HepG2 (cell line): ENCODE measurements around the gene CACNB4. TPM values are rescaled to one million over a fixed set of nuclear protein-coding genes. Genes with fewer than 3 reads are reported as not detected.

Source experiments
- ATAC-seq: fragments of 200-7000 bp; cut with Tn5 transposase; 3 replicates; pipeline ENCODE4 v1.9.1; 2020; ENCODE audit warnings: mild to moderate bottlenecking, moderate library complexity
- BruUV-seq: library from RNA; stranded (reverse); fragments of 400-500 nt; replicated peaks from 2 replicates; lab custom pipeline; 2021; lab: Mats Ljungman, UMichigan
- CTCF ChIA-PET: fragments of 300-600 bp; formaldehyde crosslinking; extraction: SDS; loops from one replicate; lab custom pipeline; 2021; ENCODE audit warnings: low total read pairs, inconsistent platforms, low intra/inter-chr PET ratio; lab: Yijun Ruan, JAX
- POLR2A ChIA-PET: fragments of 350-600 bp; sonication (Branson Sonifier 250); formaldehyde crosslinking; loops from one replicate; lab custom pipeline; 2020; ENCODE audit warnings: antibody characterized with exemption, inconsistent platforms; lab: Yijun Ruan, JAX
- DNase-seq: peaks from one replicate; pipeline ENCODE4 v3.0.0-alpha.2; 2015; ENCODE audit warnings: low spot score
- FAIRE-seq: peaks from 3 replicates; lab custom pipeline; 2011; peaks lifted over from hg19 to GRCh38; lab: Jason Lieb, UNC
- H2AFZ ChIP-seq: one replicate; pipeline ENCODE4 v1.6.1; 2011; ENCODE audit warnings: low read length, inconsistent platforms
- H3K27ac ChIP-seq: fragments of 300-600 bp; 3 replicates; pipeline ENCODE4 v1.8.0; 2011; ENCODE audit warnings: mixed run types, mild to moderate bottlenecking, mixed read lengths, low read length, inconsistent platforms; ENCODE audit not compliant: insufficient read depth; ENCODE audit errors: extremely low read length
- H3K27me3 ChIP-seq, 2 experiments: fragments of 200-600 bp in 1 of 2; 2 replicates in 1 of 2; 3 replicates in 1 of 2; pipeline versions ENCODE4 v1.6.0 to v1.8.0; 2011; ENCODE audit warnings: low read length in 2 of 2, mild to moderate bottlenecking in 2 of 2, moderate library complexity in 2 of 2, inconsistent platforms in 1 of 2; ENCODE audit not compliant: insufficient read depth in 2 of 2, control insufficient read depth in 1 of 2
- H3K36me3 ChIP-seq, 2 experiments: fragments of 200-600 bp in 1 of 2; replicated peaks in 1 of 2; 2 replicates in 1 of 2; 3 replicates in 1 of 2; pipeline versions ENCODE4 v1.5.1 to v1.8.0; 2011; ENCODE audit warnings: low read length in 2 of 2, inconsistent platforms in 1 of 2; ENCODE audit not compliant: insufficient read depth in 2 of 2, control insufficient read depth in 1 of 2
- H3K4me1 ChIP-seq: 2 replicates; pipeline ENCODE4 v1.5.1; 2012; ENCODE audit warnings: low read length, inconsistent platforms; ENCODE audit not compliant: insufficient read depth
- H3K4me2 ChIP-seq: 2 replicates; pipeline ENCODE4 v1.6.0; 2011; ENCODE audit warnings: low read depth, low read length, inconsistent platforms
- H3K4me3 ChIP-seq, 3 experiments: fragments of 200-600 bp in 1 of 3; sonication (generic), shearing (Covaris generic) in 1 of 3; replicated peaks in 1 of 3; 2 replicates each; pipeline ENCODE4 v1.5.1; 2011 to 2016; ENCODE audit warnings: low read length in 3 of 3, inconsistent platforms in 2 of 3, low read depth in 2 of 3, mild to moderate bottlenecking in 2 of 3, control low read depth in 1 of 3, mixed read lengths in 1 of 3; ENCODE audit not compliant: insufficient read depth in 1 of 3
- H3K79me2 ChIP-seq: one replicate; pipeline ENCODE4 v1.6.1; 2011; ENCODE audit warnings: low read length, inconsistent platforms; ENCODE audit not compliant: insufficient read depth
- H3K9ac ChIP-seq: 2 replicates; pipeline ENCODE4 v1.6.0; 2011; ENCODE audit warnings: mild to moderate bottlenecking, low read depth, low read length, inconsistent platforms; ENCODE audit not compliant: insufficient read depth
- H3K9me3 ChIP-seq: 2 replicates; pipeline ENCODE4 v1.5.1; 2012; ENCODE audit warnings: mild to moderate bottlenecking, low read length
- H4K20me1 ChIP-seq: 2 replicates; pipeline ENCODE4 v1.6.0; 2011; ENCODE audit warnings: inconsistent platforms, mild to moderate bottlenecking, low read length, moderate library complexity; ENCODE audit not compliant: insufficient read depth
- ARID3A ChIP-seq: IDR thresholded peaks from 2 replicates; pipeline ENCODE4 v1.6.1; 2012; ENCODE audit warnings: low read depth, low read length, improper control_type of control experiment
- CCAR2 ChIP-seq: fragments of 200-400 bp; formaldehyde crosslinking; optimal IDR thresholded peaks from 2 replicates; pipeline ENCODE3; 2018; ENCODE audit warnings: low read depth, mild to moderate bottlenecking, low read length, moderate library complexity
- FOXA1 ChIP-seq, 2 experiments: fragments of 450-650 bp in 1 of 2; sonication (generic) in 1 of 2; formaldehyde crosslinking in 1 of 2; IDR thresholded peaks; 2 replicates each; pipeline versions ENCODE4 v1.4.0 to v1.6.1; 2016 to 2020; ENCODE audit warnings: missing genetic modification reagents in 1 of 2
- HMG20B ChIP-seq: conservative IDR thresholded peaks from 2 replicates; pipeline ENCODE4 v1.6.1; 2016; ENCODE audit warnings: missing genetic modification reagents, missing compliant biosample characterization
- KLF6 ChIP-seq: IDR thresholded peaks from 2 replicates; pipeline ENCODE4 v1.8.0; 2016; ENCODE audit warnings: missing biosample characterization, missing genetic modification reagents
- RXRA ChIP-seq: sonication (generic); formaldehyde crosslinking; IDR thresholded peaks from 2 replicates; pipeline ENCODE4 v1.5.1; 2020; ENCODE audit warnings: missing genetic modification reagents
- STAT5B ChIP-seq: sonication (generic); formaldehyde crosslinking; IDR thresholded peaks from 2 replicates; pipeline ENCODE4 v1.4.0; 2020; ENCODE audit warnings: missing genetic modification reagents
- TCF7L2 ChIP-seq: IDR thresholded peaks from 2 replicates; pipeline ENCODE4 v1.6.1; 2011; ENCODE audit warnings: mild to moderate bottlenecking, low read depth, low read length, moderate library complexity
- ZNF788 ChIP-seq: sonication (generic); formaldehyde crosslinking; IDR thresholded peaks from 2 replicates; pipeline ENCODE4 v1.5.0; 2020; ENCODE audit warnings: mild to moderate bottlenecking, missing genetic modification reagents, borderline replicate concordance
- WGBS: methylation state at CpG from one replicate; pipeline ENCODE4 v1.1.6; 2017; ENCODE audit warnings: low lambda C conversion rate; 5-methylcytosine and 5-hydroxymethylcytosine counted together
- in situ Hi-C: cut with HindIII; loops from 2 replicates; pipeline ENCODE4 v1.10.0; 2017; ENCODE audit warnings: low pct_unique_long_range_greater_than_20kb; ENCODE audit not compliant: extremely low pct_ligation_motif_present
- intact Hi-C: fragments of 100-400 bp; cut with micrococcal nuclease; formaldehyde crosslinking; loops from one replicate; pipeline ENCODE4 v1.10.0; 2022; ENCODE audit not compliant: unreplicated experiment
- polyA plus RNA-seq, 8 experiments: library from polyadenylated mRNA; depleted of rRNA in 3 of 8; stranded (reverse) in 7 of 8; unstranded in 1 of 8; fragments of >200 nt; fragmentation: Illumina TruSeq in 4 of 8; extraction: Trizol in 4 of 8; gene quantifications; 2 replicates each; pipeline versions ENCODE4 v1.2.1 to v1.2.3, GENCODE V29; 2011 to 2016; ENCODE audit warnings: low read depth in 4 of 8, missing spikeins in 1 of 8, mixed read lengths in 1 of 8; ENCODE audit not compliant: insufficient read depth in 1 of 8
- total RNA-seq, 5 experiments: library from RNA; depleted of rRNA; stranded (reverse); fragments of >200 nt; fragmentation: Illumina TruSeq; extraction: Trizol; gene quantifications; 2 replicates each; pipeline ENCODE4 v1.2.3, GENCODE V29; 2016; ENCODE audit warnings: low read depth in 1 of 5
- TF ChIP-seq, protein P1 (sequence below): sonication (generic); formaldehyde crosslinking; IDR thresholded peaks from 2 replicates; pipeline ENCODE4 v1.5.0; 2020; ENCODE audit warnings: mild to moderate bottlenecking, missing genetic modification reagents

Gene CACNB4
- total and polyA plus RNA-seq, 2 of the 13 experiments (the other 11 are each of a cell fraction or from before 2014, with no cell fraction given): 5.1 to 14.3 TPM

DNA sequence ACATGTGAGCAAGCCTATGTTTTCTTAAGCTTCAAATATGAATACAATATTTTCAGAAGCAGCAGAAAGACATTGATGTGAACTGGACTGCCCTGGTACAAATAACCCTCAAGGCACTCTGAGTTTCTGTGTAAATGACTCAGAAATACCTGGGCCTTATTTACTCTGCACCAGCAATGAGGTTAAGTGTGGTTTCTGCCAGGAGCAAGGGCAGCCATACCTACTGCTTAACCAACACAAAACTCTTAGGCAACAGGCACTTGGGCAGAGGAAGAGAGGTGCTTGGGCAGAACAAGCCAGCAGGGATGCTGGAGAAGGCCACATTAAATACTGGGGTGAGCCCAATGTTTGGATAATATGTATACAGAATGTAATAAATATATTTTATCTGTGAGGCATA, 241.2 kb downstream of the CACNB4 start:
- DNase-seq: peak; percentile 16
- Histone ChIP-seq H4K20me1 (no peaks in the 10 kb centered on the region; the same call in 1 of the 2 replicates), H3K27me3 (no peaks in the 10 kb centered on the region), H3K4me1 (peaks cover 26% of the 10 kb centered on the region), H3K79me2 (no peaks in the 10 kb centered on the region), H3K36me3 (no peaks in the 10 kb centered on the region), H3K9me3 (no peaks in the 10 kb centered on the region), H2AFZ (no peak overlapping the region), H3K27ac (no peak overlapping the region), H3K4me2 (no peak overlapping the region), H3K9ac (no peak overlapping the region), H3K4me3 (no peak overlapping the region)
- no peak for TF ChIP-seq TCF7L2
- TF ChIP-seq FOXA1 (IDR thresholded peaks at IDR 0.05): no peak
- TF ChIP-seq FOXA1 (CRISPR knock-in tag; IDR thresholded peaks at IDR 0.05): 0 out of 2 replicates have a peak, but pooled peaks have one; percentile 7
- no peak for TF ChIP-seq KLF6 (CRISPR knock-in tag)
- TF ChIP-seq, protein P1, sequence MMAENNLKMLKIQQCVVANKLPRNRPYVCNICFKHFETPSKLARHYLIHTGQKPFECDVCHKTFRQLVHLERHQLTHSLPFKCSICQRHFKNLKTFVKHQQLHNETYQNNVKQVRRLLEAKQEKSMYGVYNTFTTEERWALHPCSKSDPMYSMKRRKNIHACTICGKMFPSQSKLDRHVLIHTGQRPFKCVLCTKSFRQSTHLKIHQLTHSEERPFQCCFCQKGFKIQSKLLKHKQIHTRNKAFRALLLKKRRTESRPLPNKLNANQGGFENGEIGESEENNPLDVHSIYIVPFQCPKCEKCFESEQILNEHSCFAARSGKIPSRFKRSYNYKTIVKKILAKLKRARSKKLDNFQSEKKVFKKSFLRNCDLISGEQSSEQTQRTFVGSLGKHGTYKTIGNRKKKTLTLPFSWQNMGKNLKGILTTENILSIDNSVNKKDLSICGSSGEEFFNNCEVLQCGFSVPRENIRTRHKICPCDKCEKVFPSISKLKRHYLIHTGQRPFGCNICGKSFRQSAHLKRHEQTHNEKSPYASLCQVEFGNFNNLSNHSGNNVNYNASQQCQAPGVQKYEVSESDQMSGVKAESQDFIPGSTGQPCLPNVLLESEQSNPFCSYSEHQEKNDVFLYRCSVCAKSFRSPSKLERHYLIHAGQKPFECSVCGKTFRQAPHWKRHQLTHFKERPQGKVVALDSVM (CRISPR knock-in tag): no peak
- no peak for TF ChIP-seq RXRA (CRISPR knock-in tag)
- TF ChIP-seq CCAR2: no peak
- intact Hi-C loops: no loop called here
- in situ Hi-C loops: no loop called here
- no peak for FAIRE-seq
- BruUV-seq: no TSS peak
- no peak for ATAC-seq
- POLR2A ChIA-PET: interaction anchor here (1.5 kb wide), 1 partner anchor 29 kb away, joined by 4 read pairs; the partner anchor contains the start of gene ARL5A
- CTCF ChIA-PET: no interaction called here

GRCh38 chr2:151855111-151855510, 243.7 kb downstream of the CACNB4 start:
- WGBS: 94% methylated on average over 3 of the region's 3 CpGs
- no peak for TF ChIP-seq ARID3A
- TF ChIP-seq ZNF788 (CRISPR knock-in tag): no peak
- no peak for TF ChIP-seq HMG20B (CRISPR knock-in tag)
- TF ChIP-seq STAT5B (CRISPR knock-in tag): no peak

More at GRCh38 chr2:151855111-151855510, 243.7 kb downstream of the CACNB4 start:
- Histone ChIP-seq H3K9me3 (no peaks in the 10 kb centered on the region), H3K79me2 (no peaks in the 10 kb centered on the region), H4K20me1 (no peaks in the 10 kb centered on the region; the same call in 1 of the 2 replicates), H2AFZ (no peak overlapping the region), H3K27ac (no peak overlapping the region), H3K4me2 (no peak overlapping the region), H3K4me1 (peaks cover 42% of the 10 kb centered on the region), H3K36me3 (no peaks in the 10 kb centered on the region), H3K27me3 (no peaks in the 10 kb centered on the region), H3K9ac (no peak overlapping the region), H3K4me3 (no peak overlapping the region)
- no peak for DNase-seq
- ChIA-PET CTCF (no interaction called here), POLR2A (no interaction called here)
- intact Hi-C loops: no loop called here
- in situ Hi-C loops: no loop called here
- no peak for ATAC-seq
- FAIRE-seq: no peak
- no TSS peak for BruUV-seq
